ENCODE measurements around the gene CACNA1C. TPM values are rescaled to one million over a fixed set of nuclear protein-coding genes. Genes with fewer than 3 reads are reported as not detected.
A peak's percentile ranks its signal among the peaks of the same experiment; 100 is the strongest.

The CACNA1C gene
- total and polyA plus RNA-seq, 10 of the 15 experiments (the other 5 are each of a cell fraction or from before 2014, with no cell fraction given): under 0.01 to 0.15 (median 0.09) TPM; not detected in 5

GRCh38 chr12:2623472-2623871 lies 570.7 kb downstream of the CACNA1C start (continued):
- TF ChIP-seq NFYA (IDR thresholded peaks at IDR 0.05; ENCODE audit: borderline replicate concordance, low read depth, low read length): no peak
- TF ChIP-seq NFIC (IDR thresholded peaks at IDR 0.05; ENCODE audit: low read depth, low read length): no peak
- no peak for TF ChIP-seq RELA (IDR thresholded peaks at IDR 0.05; ENCODE audit: borderline replicate concordance, partially characterized antibody)
- no peak for TF ChIP-seq ZNF207 (IDR thresholded peaks at IDR 0.05; ENCODE audit: borderline replicate concordance)
- no peak for TF ChIP-seq DPF2 (IDR thresholded peaks at IDR 0.05)
- no peak for TF ChIP-seq PAX5 (IDR thresholded peaks at IDR 0.05; ENCODE audit: borderline replicate concordance, low read depth, low read length)

- H3K79me2 ChIP-seq (ENCODE audit: control insufficient read depth, insufficient read depth, low read length): no peaks in the 10 kb centered on the region
- ChIA-PET CTCF (interaction anchor here (0.8 kb wide), 1 partner anchor 9 kb away, joined by 3 read pairs; no protein-coding TSS in a partner anchor), SMC1A (ENCODE audit: uncharacterized antibody, unreplicated experiment) (no interaction called here), RAD21 (ENCODE audit: unreplicated experiment) (no interaction called here), POLR2A (no interaction called here)
- no peaks in the 10 kb centered on the region for H3K4me1 ChIP-seq (ENCODE audit: control insufficient read depth, insufficient read depth, low read length)
- no peak for TF ChIP-seq FOXM1 (IDR thresholded peaks at IDR 0.05; ENCODE audit: low read depth, low read length)
- no peak for TF ChIP-seq E2F4 (IDR thresholded peaks at IDR 0.05; ENCODE audit: low read depth, low read length)
- TF ChIP-seq CTCF (IDR thresholded peaks at IDR 0.05 in 2 of 3, conservative IDR thresholded peaks at IDR 0.05 in 1 of 3; ENCODE audit: control insufficient read depth in 2 of 3, extremely low read depth in 1 of 3, insufficient read depth in 1 of 3, low read depth in 3 of 3, low read length in 3 of 3): peak in 1 of 3 experiments; percentile 26; a peak in 1 of 6 replicates
- no peak for TF ChIP-seq PAX8 (IDR thresholded peaks at IDR 0.05)
- no peak for TF ChIP-seq BCL3 (IDR thresholded peaks at IDR 0.05; ENCODE audit: borderline replicate concordance, insufficient read depth, low read depth, low read length, poor library complexity, severe bottlenecking)
- TF ChIP-seq FOXK2 (IDR thresholded peaks at IDR 0.05): no peak
- TF ChIP-seq CHD4 (IDR thresholded peaks at IDR 0.05): no peak
- no peak for DNase-seq (ENCODE audit: low read depth, low spot score)
- H3K9me3 ChIP-seq (replicated peaks; ENCODE audit: control insufficient read depth, insufficient read depth, low read length): no peaks in the 10 kb centered on the region
- H3K4me3 ChIP-seq: no peak overlapping the region
- H3K27me3 ChIP-seq (replicated peaks in 1 of 2; ENCODE audit: control insufficient read depth in 2 of 2, insufficient read depth in 2 of 2, low read length in 1 of 2): peaks cover 5% of the 10 kb centered on the region in 2 experiments; a peak in 2 of 4 replicates
- H3K36me3 ChIP-seq (ENCODE audit: control insufficient read depth in 2 of 2, insufficient read depth in 2 of 2, low read length in 1 of 2): no peaks in the 10 kb centered on the region
- in situ Hi-C loops (cut with MboI): no loop called here
- H3K27ac ChIP-seq (ENCODE audit: control insufficient read depth, insufficient read depth): no peak overlapping the region
- intact Hi-C loops (cut with micrococcal nuclease; ENCODE audit: unreplicated experiment): no loop called here
- no peak overlapping the region for H2AFZ ChIP-seq (ENCODE audit: control insufficient read depth, low read depth, low read length)
- 36% methylated on average over 19 of the region's 19 CpGs for WGBS (ENCODE audit: insufficient coverage, insufficient replicate concordance, low lambda C conversion rate, missing lambda C conversion rate)
- no peak overlapping the region for H3K4me2 ChIP-seq (ENCODE audit: control insufficient read depth, insufficient read depth)
- no peak for ATAC-seq
- no peak for FAIRE-seq
- H4K20me1 ChIP-seq (ENCODE audit: control insufficient read depth, insufficient read depth): no peaks in the 10 kb centered on the region
- no peak overlapping the region for H3K9ac ChIP-seq (ENCODE audit: control insufficient read depth, insufficient read depth, low read length)
- BruUV-seq (replicated peaks): no TSS peak
Observed at GRCh38 chr12:2624543-2625288, 571.9 kb downstream of the CACNA1C start.

All from GM12878 (cell line).